Embryonic facial prominence (tissue), 1 donor: Measurements from ENCODE around the gene NTM.

Experiments used
- DNase-seq: peaks from one replicate; pipeline ENCODE4 v3.0.0-alpha.2; 2016; ENCODE audit errors: extremely low spot score

Gene NTM

DNA sequence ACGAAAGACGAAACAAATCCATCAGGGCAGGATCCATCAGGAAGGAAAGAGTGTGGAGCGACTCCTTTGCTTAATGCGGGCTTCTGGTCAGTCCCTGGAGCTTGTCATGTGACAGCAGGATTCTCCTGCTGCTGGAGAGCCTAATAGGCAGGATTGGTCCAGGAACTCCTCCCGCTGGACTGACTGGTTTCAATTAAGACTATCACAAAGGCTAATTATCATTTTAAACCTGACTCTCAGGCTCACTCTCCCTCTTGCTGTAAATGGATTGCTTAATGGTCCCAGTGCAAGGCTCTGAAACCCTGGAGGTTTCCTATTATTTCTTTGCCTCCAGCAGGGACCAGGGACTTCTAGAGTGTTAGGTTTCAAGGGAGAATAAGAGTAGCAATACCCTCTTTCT lies 493.8 kb downstream of the NTM start:
- no peak for DNase-seq

DNA sequence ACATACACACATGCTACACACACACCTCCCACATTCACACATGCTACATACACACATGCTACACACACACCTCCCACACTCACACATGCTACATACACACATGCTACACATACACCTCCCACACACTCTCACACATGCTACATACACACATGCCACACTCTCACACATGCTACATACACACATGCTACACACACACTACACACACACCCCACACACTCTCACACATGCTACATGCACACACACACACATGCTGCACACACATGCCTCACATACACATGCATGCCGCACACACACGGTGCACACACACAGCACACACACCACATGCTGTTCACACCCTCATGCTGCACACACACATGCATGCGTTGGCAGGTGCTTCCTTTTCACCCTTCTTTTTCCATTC lies 495.4 kb downstream of the NTM start:
- no peak for DNase-seq

DNA sequence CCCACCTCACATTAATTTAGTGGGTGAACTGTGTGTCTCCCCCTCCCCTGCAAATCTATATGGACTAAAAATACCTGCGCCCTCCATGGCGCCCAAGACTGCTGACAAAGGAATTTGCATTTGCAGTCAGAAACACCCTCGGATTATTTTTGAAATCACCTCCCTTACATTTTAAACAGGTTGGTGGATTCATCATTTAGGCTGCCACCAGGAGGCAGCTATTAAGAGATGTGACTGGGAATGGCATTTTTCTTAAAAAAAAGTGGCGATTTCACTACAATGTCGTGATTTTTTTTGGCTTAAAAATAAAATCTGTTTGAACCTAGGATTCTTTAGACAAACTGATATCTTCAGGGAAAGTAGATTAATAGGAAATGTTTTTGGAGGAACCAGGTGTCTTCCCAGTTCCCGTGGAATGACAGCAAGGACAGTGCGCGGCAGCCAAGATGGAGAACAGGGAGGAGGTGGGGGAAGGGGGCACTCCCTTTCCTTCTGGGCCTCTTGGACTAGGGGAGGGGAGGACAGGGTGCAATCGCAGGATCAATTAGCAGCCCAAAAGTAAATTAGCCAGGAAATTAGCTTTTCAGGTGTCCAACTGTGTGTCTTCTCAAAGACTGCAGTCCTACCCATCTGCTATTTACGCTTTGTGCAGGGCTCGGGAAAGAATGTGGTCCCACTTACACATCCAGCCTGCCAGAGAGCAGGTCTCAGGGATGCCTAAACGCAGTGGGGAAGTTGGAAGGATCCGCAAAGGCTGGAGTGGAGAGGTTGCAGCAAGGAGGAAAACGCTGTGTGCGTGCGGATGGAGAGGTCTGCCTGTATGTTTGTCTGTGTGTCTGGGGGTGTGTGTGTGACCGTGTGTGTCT lies 496.4 kb downstream of the NTM start:
- DNase-seq, result no peak

DNA sequence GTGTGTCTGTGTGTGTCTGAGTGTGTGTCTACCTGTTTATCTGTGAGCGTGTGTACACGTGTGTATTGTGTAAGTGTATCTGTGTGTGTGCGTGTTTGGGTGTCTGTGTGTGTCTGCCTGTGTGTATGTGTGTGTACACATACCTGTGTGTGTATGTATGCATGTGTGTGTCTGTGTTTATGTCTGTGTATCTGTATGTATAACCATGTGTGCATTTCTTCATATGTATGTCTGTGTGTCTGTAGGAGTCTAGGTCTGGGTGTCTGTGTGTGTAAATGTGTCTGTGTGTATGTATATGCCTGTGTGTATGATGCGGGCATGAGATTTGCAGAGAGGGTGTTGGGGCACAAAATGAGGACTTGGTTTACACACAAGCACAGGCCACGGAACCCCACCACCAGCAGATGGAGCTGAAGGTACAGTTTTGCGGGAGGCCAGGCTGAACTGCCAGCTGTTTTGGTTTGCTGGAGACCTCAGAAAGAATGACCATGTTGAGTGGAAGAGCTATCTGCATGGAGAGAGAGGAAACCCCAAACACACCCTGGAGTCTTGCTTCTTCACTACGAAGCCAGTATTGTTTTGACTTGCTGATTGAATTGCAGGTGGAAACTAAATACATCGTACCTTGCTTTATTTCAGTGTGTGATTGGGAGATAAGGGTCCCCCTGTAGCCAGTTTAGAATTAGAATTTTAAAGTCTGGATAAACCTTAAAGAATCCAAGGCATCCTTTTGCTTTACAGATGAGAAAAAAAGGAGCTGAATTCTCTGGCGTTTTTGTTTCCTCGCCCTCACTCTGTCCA lies 497.2 kb downstream of the NTM start:
- peak; percentile 19 for DNase-seq

DNA sequence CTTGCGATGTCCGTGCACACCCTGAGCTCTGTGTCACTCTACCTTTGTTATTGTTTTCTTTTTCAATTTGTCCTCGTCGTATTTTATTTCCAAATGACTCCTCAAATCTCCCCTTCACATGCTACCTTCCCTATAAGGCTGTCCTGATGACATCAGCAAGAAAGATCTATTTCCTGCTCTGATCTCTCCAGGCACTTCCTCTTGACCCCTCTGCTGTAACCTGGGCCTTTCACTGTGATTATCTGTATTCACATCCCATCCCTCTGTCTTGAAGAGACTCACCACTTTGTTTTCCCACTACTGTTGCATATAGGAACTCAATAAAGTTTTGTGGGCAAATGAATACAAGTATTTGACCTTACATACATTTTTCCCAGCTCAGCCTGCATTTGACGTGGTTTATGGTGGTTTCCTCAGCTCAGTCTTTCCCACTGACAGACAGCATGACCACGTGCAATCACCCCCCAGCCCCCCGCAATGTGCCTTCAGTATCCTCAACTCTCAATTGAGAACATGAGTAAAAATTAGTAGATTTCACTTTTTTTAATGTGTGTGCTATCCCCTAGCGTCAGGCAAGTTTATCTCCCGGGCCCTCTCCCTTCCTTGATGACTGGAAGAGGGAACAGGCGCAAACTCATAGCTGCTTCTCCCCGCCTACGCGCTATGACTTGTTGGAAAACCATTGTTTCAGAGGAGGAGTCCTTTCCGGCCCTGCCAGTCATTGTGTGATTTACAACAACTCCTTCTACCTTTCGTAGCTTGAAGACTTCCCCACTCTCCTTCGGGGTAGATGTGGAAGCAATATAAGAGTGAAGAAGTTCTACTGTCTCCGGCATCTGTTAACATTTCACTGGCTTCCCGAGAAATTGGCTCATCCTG lies 498.5 kb downstream of the NTM start:
- DNase-seq, result no peak

DNA sequence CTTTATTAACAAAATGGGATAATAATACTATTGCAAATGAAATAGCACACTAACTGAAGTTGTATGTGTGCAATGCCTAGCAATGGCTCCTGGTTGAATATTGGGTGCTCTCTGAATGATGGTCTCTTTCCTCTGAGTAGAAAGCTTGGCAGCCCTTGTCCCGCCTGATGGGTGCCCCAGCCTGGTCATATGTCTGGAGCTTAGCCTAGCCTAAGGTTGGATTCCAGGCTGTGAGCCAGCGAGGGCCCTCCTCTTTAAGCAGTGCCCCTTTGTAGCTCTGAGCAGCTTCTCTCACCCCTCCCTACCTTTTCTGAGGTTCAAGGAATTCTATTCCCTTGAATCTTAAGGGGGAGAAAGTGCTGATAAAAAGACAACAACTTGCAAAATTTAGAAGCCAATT lies 499.9 kb downstream of the NTM start:
- DNase-seq, result no peak

DNA sequence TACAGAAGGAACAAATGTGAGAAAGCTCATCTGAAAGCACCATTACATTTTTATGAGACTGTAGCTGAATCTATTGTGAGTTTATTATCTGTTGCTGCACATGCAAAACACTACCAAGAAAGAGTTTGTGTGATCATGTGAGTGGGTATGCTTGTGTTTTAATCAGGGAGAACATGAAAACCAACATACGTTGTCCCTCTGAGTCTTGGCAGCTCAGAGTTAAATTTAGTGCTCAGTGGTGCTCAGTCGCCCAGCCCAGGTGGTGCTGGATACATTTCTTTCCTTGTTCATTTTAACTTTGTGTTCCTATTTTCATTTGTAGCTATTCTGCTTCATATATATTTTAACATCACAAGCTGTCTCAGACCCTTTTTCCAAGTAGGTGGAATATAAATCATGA lies 500.6 kb downstream of the NTM start:
- DNase-seq, result no peak

DNA sequence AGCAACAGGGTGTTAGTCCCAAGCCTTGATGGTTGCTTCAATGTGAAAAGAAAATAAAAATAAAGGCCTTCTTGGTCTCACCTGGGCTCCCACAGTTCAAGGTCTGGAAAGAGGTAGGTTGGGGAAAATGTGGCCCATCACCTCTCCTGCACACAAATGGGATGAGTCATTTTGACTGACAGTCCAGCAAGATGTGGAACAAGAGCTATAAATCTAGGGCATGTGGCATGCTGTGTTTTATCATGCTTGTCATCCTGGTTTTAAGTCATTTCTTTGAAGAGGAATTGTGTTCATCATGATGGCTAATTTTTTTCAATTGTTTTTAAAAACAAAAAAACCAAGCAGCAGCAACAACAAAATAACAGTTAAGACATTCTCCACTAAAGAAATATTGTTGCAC lies 503.7 kb downstream of the NTM start:
- no peak for DNase-seq

DNA sequence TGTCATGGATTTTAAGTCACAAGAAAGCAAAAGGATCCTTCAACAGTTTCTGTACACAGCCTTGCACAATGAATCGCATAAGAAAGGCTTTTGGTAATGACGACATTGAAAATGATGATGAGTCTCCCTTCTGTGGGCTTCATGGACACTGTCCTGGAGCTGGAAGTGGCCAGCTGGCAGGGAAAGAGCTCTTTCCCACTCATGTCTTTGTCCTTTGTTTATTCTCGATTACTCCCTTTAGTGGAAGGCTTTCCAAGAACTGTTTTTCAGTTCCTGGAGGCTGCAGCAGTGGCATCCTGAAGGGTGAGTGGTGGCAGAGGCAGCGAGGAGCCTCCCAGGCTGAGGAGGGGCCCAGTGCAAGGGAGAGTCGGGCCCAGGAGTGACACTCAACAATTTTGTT lies 505.2 kb downstream of the NTM start:
- no peak for DNase-seq

DNA sequence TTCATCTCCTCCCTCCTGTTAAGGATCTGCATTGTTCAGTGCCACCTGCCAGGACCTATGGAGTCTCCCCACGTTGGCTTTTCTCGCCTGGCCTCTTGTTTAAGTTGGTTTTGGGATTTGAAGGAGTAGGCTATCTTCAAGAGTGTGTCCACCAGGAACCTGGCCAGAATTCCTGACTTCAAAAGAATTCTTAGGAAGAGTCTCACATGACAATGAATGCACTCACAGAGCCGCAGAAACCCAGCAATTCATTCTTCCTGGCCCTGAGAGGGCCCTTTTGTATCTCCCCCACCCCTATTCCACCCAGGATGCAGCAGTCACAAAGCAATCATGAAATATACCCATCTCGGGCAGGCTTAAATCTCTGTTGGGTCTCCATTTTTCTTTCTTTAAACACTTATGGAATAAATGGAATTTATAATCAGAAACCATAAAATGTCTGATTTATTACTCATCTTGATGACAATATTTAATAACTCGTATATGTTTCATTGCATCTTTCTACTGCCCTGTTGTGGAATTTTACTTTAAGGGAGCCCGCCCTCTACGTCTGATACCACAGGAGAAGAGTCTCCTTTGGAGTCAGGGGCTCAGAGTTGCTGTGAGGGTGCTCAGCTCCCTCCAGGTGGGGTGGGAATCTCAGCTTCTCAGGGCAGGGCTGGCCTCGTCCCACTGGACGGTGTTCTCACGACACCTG lies 507.0 kb downstream of the NTM start:
- DNase-seq, result no peak

DNA sequence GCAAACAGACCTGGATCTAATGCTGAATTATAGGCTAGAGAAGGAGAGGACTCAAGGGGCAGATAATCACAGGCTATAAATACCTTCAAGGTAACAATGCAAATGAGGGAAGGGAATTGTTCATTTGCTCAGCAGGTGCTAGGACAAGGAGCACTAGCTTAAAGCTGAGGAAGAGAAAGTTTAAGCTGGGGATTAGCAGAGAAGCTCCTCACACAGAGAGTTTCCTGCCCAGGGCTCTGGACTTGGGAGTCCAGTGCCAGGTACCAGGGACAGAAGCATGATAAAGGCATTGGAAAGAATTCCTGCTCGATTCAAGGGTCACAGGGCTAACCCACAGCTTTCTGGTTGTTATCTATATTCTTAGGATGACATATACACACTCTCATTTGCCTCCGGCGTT lies 509.9 kb downstream of the NTM start:
- no peak for DNase-seq

DNA sequence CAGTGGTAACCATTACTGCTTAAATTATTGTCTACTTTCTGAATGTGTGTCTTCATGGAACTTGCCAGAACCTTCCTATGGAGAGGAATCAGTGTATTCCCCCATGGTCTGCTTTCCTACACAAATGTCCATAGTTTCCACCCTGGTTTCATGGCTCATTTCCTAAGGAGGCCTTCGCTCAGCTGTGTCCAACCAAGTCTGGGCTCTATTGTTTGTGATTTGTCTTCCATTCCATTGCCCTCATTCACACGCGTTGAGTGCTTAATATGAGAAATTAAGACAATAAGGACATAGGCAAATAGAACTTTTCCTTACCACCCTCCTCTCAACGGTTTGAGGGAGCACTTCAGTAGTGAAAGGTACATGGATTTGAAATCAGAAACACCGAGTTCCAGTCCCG lies 510.6 kb downstream of the NTM start:
- DNase-seq, result no peak

DNA sequence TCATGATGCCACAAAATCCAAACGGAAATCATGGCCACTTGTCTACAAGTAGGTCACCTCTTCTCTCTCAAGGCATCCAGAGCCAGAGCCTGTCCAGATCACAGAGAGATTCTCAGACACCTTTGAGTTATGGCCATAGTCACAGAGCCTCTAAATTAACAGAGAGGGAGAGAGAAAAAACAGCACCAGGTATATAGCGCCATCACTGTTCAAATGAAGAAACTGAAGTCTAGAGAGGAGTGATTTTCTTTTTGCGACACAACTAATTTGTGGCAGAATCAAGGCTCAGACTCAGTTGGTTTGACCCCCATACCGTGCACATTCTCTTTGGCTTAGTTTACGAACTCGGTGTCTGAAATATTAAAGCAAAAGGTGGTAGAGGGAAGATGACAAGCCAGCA lies 512.9 kb downstream of the NTM start:
- no peak for DNase-seq

DNA sequence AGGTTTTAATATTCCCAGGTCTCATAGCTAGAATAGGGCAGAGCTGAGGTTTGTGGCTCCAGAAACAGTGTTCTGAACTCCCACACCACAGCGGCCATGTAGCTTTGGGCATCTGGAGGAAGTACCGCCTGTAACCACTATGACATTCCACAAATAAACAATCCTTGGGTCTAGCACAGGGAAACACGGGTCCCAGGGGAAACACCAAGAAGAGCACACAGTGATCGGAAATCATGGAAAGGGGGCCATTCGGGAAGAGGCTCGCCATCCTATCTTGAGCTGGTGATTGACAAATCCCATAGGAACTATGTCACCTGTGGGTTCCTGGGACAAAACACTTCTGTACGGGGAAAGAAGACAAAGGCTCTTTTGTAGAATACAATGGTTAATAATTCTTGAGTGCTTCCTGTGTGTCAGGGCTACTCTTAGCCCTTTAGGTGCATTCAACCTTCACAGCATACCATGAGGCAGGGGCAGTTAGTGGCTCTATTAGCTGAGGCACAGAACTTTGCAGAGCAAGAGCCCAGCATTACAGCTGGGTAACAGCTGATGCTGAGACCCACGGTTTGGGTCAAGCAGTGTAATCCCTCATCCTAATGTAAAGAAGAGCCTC lies 514.2 kb downstream of the NTM start:
- no peak for DNase-seq

DNA sequence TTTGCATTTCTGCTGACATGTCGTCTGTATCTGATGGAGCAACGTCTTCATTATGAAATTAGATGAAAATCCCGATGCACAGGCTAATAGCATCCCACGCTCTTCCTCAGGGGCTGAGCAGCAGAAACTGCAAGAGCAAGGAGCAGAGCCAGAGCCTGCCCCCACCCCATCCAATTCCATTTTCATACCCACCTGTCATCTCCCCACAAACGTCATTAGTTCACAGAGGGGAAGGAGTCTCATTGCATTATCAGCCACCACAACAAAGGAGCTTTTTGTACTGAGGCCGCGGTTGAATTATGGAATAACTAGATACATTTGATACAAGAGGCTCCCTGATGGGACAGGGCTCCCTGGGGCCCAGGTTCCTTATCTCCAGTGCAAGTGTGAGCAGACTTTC lies 515.0 kb downstream of the NTM start:
- DNase-seq, result no peak

DNA sequence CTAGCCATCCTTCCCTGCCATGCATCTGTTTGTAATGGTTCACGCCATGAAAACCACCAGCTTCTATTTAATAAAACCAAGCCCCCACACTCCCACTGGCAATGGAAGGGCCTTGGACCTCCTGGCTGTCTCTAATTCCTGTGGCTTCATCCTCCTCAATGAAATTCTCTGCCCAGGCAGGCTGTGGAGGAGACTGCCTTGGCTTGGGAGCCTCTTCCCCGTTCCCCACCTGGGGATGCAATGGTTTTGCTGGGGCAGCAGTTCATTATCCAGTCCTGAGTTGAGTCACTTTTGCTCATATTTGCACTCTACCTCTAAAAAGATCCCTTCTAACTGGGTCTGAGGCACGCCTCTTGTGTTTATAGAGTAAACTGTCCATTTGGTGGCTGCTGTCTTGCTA lies 515.8 kb downstream of the NTM start:
- no peak for DNase-seq

DNA sequence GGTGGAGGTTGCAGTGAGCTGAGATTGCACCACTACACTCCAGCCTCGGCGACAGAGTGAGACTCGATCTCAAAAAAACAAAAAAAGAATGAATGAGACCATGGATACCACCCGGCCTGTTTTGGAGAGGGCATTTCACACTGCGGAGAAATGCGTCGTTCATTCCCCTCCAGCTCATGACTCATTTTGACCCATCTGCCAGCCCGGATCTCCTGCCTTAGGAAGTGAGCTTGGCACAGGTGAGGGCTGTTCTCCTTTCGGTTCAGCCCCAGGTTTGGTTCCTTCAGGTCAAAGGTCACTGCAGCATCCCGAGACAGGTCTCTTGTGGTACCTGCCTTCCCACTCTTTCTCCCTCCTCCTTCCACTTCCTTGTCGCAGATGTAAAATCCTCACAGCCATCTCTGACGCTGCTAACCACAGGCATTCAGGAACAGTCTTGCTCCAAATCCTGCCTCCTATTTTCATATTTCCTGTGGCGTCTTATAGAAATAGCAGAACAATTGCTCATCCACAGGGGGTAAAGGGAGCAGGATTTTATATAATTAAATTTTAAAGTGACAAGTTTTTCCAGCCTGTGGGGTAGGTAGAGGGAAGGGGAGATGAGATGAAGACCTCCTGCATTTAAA lies 517.9 kb downstream of the NTM start:
- DNase-seq, result peak; percentile 34

DNA sequence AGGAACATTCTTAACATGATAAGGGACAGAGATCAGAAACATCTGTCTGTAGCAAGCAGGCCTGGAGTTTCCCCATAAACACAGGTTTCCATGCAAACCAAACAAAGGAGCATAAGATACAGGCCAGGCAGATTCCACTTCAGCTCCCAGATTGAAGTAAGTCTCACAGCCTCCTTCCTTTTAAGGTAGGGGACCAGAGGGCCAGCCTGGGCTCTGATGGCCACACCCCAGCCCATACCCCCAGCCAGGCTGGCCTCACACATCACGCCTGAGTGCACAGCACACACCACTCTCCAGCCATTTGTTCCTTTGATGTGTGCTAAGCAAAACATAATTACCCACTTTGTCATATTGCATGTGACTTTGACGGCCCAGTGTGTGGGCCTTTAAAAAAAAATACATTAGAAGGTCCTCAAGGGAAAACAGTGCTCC lies 518.7 kb downstream of the NTM start:
- DNase-seq, result peak; percentile 43

DNA sequence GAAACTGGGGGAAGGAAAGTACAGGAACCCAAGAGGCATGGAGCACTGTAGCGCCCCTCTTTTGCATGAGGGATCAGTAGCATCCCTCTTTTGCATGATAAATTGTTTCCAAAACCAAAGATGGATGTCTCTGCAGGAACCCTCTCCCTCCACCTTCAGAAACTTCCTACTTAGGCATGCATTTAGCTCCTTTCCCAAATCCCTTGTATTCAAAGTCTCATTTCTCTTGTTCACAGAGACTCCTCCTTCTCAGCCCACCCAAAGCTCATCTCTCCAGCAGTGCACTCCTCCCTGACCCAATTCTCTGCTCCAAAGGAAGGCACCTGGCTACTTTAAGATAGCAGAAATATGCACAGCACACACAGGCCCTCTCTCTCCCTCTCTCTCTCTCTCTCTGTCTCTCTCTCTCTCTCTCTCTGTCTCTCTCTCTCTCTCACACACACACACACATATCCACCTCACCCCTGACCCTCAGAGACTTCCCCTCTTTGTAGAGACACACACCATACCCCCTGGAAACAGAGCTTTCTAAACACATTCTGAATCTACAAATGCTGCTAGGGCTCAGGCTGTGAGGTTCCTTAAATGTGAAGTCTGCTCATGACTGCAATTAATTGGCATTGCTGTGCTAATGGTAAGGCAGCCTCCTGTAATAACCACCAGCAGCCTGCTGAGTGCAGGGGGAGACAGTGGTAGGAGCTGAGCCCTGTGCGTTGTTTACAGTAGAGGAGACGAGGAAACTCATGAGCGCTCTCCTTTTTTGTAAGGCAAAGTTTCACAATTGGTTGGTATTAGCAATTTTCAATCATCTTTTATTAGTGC lies 519.6 kb downstream of the NTM start:
- DNase-seq, result no peak
